AG10803 (cell line): ENCODE data around the gene SLC35E3.
"Not testable (repeated sequence)": the region's sequence is repeated elsewhere in the genome, so short reads cannot be mapped to it uniquely, and the experiment has no call there.

Experiments used
- DNase-seq: peaks from one replicate; pipeline ENCODE4 v3.0.0; 2010; ENCODE audit warnings: low read depth
- H3K4me3 ChIP-seq: 2 replicates; pipeline ENCODE4 v1.5.1; 2011; ENCODE audit warnings: mild to moderate bottlenecking, low read length, control low read depth
- TF ChIP-seq, protein P1 (sequence below): conservative IDR thresholded peaks from 2 replicates; pipeline ENCODE4 v1.5.1; 2011; ENCODE audit warnings: mild to moderate bottlenecking, low read length, control low read depth, inconsistent platforms

Gene SLC35E3

GRCh38 chr12:68808388-68809189 is 62.6 kb downstream of the SLC35E3 start:
- H3K4me3 ChIP-seq: peak overlapping the region; percentile 97
- peak; percentile 94 for DNase-seq
- TF ChIP-seq, protein P1, sequence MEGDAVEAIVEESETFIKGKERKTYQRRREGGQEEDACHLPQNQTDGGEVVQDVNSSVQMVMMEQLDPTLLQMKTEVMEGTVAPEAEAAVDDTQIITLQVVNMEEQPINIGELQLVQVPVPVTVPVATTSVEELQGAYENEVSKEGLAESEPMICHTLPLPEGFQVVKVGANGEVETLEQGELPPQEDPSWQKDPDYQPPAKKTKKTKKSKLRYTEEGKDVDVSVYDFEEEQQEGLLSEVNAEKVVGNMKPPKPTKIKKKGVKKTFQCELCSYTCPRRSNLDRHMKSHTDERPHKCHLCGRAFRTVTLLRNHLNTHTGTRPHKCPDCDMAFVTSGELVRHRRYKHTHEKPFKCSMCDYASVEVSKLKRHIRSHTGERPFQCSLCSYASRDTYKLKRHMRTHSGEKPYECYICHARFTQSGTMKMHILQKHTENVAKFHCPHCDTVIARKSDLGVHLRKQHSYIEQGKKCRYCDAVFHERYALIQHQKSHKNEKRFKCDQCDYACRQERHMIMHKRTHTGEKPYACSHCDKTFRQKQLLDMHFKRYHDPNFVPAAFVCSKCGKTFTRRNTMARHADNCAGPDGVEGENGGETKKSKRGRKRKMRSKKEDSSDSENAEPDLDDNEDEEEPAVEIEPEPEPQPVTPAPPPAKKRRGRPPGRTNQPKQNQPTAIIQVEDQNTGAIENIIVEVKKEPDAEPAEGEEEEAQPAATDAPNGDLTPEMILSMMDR: no peak

DNA sequence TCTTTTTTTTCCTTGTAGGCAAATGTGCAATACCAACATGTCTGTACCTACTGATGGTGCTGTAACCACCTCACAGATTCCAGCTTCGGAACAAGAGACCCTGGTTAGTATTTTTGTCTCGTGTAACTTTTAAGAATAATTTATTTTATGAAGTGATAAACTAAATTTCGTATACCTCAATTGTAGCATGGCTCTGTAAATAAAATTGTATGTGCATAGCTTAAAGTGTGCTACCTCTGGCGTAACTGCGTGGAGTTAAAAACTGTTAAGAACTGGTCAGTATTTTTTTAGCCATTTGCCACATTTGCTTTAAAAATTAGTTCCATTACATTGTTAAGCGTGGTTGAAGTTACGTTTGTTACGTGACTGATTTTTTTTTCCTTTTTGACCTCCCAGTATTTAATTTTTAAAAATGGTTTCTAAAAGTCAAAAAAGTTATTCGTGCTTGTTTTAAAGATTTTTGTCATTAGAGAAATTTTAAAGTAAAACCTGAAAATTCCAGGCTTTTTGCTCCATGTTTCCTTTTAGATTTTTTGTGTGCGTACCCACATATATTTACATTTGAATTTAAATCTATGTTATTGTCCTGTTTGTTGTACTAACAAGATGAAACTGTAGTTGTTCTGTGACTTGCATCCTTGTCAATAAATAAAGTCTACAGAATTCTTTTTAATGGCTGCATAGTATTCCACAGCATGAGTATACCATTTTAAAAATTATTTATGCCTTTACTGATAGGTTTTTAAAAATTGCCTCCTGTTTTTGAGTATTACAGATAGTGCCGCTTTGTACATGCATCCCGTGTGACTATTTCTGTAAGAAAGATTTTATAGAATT is 63.4 kb downstream of the SLC35E3 start:
- peak overlapping the region; percentile 97 for H3K4me3 ChIP-seq
- TF ChIP-seq, protein P1: no peak
- peak; percentile 38 for DNase-seq

GRCh38 chr12:68810027-68810389 is 64.0 kb downstream of the SLC35E3 start:
- DNase-seq: not testable (repeated sequence)
- peak overlapping the region; percentile 97 for H3K4me3 ChIP-seq

- H3K4me3 ChIP-seq: peak overlapping the region; percentile 36
- not testable (repeated sequence) for DNase-seq
Measured at GRCh38 chr12:68811573-68811972, 65.6 kb downstream of the SLC35E3 start.

DNA sequence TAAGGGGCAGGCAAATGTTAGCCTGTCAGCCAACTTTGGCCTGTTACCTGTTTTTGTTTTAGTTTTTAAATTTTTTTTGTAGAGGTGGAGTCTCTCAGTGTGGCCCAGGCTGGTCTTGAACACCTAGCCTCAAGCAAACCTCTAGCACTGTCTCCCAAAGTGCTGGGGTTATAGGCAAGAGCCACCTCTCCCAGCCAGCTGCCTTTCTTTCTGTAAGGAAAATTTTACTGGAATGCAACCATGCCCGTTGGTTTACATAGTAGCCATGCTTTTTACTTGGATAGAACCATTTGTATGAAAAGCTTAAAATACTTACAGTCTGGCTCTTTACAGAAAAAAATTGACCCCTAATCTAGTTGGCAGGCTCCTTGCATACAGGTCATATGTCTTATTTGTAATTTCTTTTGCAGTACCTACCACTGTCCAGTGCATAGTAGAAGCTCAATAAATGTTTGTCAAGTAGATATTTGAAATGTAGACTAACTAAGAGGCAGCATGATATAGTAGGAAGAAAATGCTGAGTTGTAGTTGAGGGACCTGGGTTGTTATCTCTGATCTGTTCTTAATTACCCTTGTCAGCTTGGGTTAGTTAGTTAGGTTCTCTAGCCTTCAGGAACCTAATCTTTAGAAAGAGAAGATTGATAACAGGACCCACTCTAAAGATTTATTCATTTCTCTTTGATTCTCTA is 66.7 kb downstream of the SLC35E3 start:
- peak overlapping the region; percentile 36 for H3K4me3 ChIP-seq
- no peak for DNase-seq
- TF ChIP-seq, protein P1: no peak

GRCh38 chr12:68813242-68813593 is 67.2 kb downstream of the SLC35E3 start:
- TF ChIP-seq, protein P1: no peak
- peak overlapping the region; percentile 36 for H3K4me3 ChIP-seq
- no peak for DNase-seq

DNA sequence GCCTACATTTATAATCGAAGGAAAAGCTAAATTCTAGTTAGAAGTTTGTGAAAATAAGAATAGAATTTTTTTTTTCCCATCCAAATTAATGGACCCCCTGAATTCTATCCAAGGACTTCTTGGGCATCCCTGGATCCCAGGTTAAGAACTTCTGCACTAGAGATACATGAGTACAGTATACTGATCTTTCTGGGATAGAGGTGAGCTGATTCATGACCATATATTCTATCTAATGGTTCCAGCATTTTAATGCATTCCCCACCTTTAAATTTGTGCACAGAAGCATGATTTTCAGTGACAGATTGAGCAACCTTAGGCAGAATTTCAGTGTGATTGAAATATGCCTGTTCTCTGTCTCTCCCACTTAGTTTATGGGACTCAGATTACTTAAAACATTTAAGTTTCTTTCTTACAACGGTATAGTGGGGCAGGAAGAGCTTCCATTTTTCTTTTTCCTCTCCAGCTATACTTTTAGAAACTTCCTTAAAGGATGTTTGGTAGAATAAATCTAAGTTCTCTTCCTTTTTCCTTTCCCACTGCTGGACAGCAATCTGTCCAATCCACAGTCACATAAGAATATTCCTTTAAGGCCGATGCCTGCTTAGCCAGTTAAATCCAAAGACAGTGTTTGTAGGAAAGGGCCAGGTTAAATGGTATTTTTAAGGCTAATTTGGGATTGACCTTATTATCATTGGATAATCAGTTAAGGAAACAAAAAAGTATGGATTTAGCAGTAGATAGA is 68.7 kb downstream of the SLC35E3 start:
- DNase-seq: no peak
- TF ChIP-seq, protein P1: no peak
- H3K4me3 ChIP-seq: no peak overlapping the region
